Measurements from ENCODE around the gene LINC01488.

GRCh38 chr11:69461272-69461962, 20.0 kb upstream of the LINC01488 start:
- TF ChIP-seq SPI1 (IDR thresholded peaks at IDR 0.05; ENCODE audit: low read depth, low read length) (no peak), POLR2A (IDR thresholded peaks at IDR 0.05; ENCODE audit: low read depth, low read length) (no peak), POLR2AphosphoS5 (IDR thresholded peaks at IDR 0.05; ENCODE audit: low read depth, low read length) (no peak), TAF1 (IDR thresholded peaks at IDR 0.05; ENCODE audit: low read depth, low read length) (no peak), PAX5 (IDR thresholded peaks at IDR 0.05; ENCODE audit: insufficient read depth, low read length, severe bottlenecking) (no peak)

Data from GM12891 (cell line).